Prostate gland (tissue), 2 donors: ENCODE measurements around the gene OBSL1.

Source experiments
- POLR2A ChIP-seq: fragments of 450-650 bp; IDR thresholded peaks from one replicate; pipeline ENCODE4 v1.6.1; 2016; ENCODE audit warnings: antibody characterized with exemption, mild to moderate bottlenecking
- POLR2AphosphoS5 ChIP-seq: sonication (generic); formaldehyde crosslinking; IDR thresholded peaks from one replicate; pipeline ENCODE4 v1.6.1; 2017; ENCODE audit warnings: antibody characterized with exemption
- TF ChIP-seq, protein P1 (sequence below), 4 experiments: fragments of 200-600 bp in 2 of 4; fragments of 450-650 bp in 2 of 4; sonication (generic) in 2 of 4; IDR thresholded peaks; 1 replicate in 3 of 4; 2 replicates in 1 of 4; pipeline ENCODE4 v1.5.1; 2016 to 2019; ENCODE audit warnings: antibody characterized with exemption in 4 of 4, mild to moderate bottlenecking in 2 of 4, moderate library complexity in 2 of 4

DNA sequence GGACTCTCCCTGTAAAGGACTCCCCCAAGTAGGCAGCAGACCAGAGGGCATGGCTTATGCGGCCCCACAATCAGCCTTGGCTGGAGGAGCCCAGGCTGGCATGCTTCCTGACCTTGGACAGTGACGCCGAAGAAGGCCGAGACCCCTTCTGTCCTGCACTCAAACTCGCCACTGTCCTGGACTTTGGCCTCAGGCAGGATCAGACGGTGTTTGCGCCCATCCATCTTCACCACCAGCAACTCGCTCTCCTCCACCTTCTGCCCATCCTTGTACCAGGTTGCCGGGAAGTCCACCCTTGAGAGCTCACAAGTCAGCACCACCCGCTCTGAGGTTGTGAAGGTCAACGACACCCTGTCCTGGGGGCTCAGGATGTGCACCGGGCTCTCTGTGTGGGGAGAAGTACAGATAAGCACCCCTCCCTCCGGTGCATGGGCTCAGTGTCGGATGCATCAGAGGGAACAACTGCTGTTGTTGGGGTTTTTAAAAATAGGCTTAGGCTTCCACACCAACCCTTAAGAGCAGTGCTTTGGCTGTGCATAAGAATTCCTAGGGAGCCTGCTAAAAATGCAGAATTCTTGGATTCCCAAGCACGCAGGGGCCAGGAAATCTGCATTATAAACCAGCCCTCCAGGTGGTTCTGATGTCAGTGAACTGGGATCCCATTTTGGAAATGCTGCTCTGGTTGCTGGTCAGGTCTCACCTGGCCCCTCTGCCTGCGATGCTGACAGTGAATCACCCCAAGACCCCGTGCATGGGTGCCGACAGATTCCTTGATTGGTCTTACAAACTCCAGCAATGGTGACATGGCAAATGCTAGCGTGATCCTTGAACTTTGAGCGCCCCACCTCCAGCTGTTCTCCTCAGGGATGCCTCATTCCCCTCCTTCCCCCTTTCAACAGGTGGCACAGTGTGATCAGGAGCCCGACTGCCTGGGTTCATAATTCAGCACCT is 5.9 kb downstream of the OBSL1 start:
- TF ChIP-seq POLR2A (no peak), POLR2AphosphoS5 (no peak)
- TF ChIP-seq, protein P1, sequence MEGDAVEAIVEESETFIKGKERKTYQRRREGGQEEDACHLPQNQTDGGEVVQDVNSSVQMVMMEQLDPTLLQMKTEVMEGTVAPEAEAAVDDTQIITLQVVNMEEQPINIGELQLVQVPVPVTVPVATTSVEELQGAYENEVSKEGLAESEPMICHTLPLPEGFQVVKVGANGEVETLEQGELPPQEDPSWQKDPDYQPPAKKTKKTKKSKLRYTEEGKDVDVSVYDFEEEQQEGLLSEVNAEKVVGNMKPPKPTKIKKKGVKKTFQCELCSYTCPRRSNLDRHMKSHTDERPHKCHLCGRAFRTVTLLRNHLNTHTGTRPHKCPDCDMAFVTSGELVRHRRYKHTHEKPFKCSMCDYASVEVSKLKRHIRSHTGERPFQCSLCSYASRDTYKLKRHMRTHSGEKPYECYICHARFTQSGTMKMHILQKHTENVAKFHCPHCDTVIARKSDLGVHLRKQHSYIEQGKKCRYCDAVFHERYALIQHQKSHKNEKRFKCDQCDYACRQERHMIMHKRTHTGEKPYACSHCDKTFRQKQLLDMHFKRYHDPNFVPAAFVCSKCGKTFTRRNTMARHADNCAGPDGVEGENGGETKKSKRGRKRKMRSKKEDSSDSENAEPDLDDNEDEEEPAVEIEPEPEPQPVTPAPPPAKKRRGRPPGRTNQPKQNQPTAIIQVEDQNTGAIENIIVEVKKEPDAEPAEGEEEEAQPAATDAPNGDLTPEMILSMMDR (IDR thresholded peaks at IDR 0.05), result no peak
